HL-60 (cell line): Measurements from ENCODE around the gene XPNPEP1.

ENCODE experiments used
- DNase-seq, 2 experiments: peaks; one replicate each; pipeline ENCODE4 v3.0.0-alpha.2; 2010 to 2020; ENCODE audit warnings: low read depth in 1 of 2, low spot score in 1 of 2
- H3K27ac ChIP-seq: fragments of 250-450 bp; sonication (Bioruptor Pico); replicated peaks from 2 replicates; pipeline ENCODE4 v1.5.1; 2020; ENCODE audit warnings: mild to moderate bottlenecking, moderate library complexity
- H3K27me3 ChIP-seq: fragments of 250-450 bp; sonication (Bioruptor Pico); 2 replicates; pipeline ENCODE4 v1.5.1; 2021; ENCODE audit warnings: mild to moderate bottlenecking, moderate library complexity; ENCODE audit not compliant: insufficient read depth, poor library complexity, severe bottlenecking
- H3K4me3 ChIP-seq: replicated peaks from 2 replicates; pipeline ENCODE4 v1.5.1; 2011; ENCODE audit warnings: mild to moderate bottlenecking, control low read depth, low read length; ENCODE audit not compliant: insufficient read depth
- CTCF ChIP-seq: IDR thresholded peaks from one replicate; pipeline ENCODE4 v1.5.1; 2011; ENCODE audit warnings: low read length, control low read depth, inconsistent platforms; ENCODE audit not compliant: insufficient read depth
- GABPA ChIP-seq: IDR thresholded peaks from 2 replicates; pipeline ENCODE4 v1.6.1; 2012; ENCODE audit warnings: low read depth
- POLR2AphosphoS5 ChIP-seq: IDR thresholded peaks from 2 replicates; pipeline ENCODE4 v1.6.1; 2012; ENCODE audit warnings: low read depth
- REST ChIP-seq: IDR thresholded peaks from 2 replicates; pipeline ENCODE4 v1.6.1; 2012; ENCODE audit warnings: low read depth; ENCODE audit not compliant: insufficient replicate concordance
- SPI1 ChIP-seq: IDR thresholded peaks from 2 replicates; pipeline ENCODE4 v1.6.1; 2012; ENCODE audit warnings: low read depth, mild to moderate bottlenecking, borderline replicate concordance

Gene XPNPEP1

GRCh38 chr10:109915566-109915965, 7.7 kb downstream of the XPNPEP1 start:
- no peak for DNase-seq
- Histone ChIP-seq H3K27ac (peak overlapping the region; percentile 77), H3K27me3 (no peaks in the 10 kb centered on the region), H3K4me3 (no peak overlapping the region)
- no peak for TF ChIP-seq SPI1
- TF ChIP-seq CTCF: no peak

GRCh38 chr10:109914966-109915365, 8.3 kb downstream of the XPNPEP1 start:
- peak overlapping the region; percentile 77 for H3K27ac ChIP-seq
- peak; percentile 80 to 86 for DNase-seq
- H3K27me3 ChIP-seq: no peaks in the 10 kb centered on the region
- H3K4me3 ChIP-seq: no peak overlapping the region
- no peak; the same call in 1 of the 2 replicates for TF ChIP-seq POLR2AphosphoS5
- TF ChIP-seq GABPA: no peak
- no peak for TF ChIP-seq REST
- TF ChIP-seq SPI1: peak; percentile 37; the same call in 1 of the 2 replicates
- no peak for TF ChIP-seq CTCF

- no peaks in the 10 kb centered on the region for H3K27me3 ChIP-seq
- DNase-seq: no peak
- no peak overlapping the region for H3K4me3 ChIP-seq
- no peak for TF ChIP-seq POLR2AphosphoS5
- no peak for TF ChIP-seq GABPA
- TF ChIP-seq CTCF: no peak
- TF ChIP-seq REST: no peak
- TF ChIP-seq SPI1: no peak
- H3K27ac ChIP-seq: 0 out of 2 replicates have a peak overlapping the region, but pooled peaks have one; percentile 4
Observed at GRCh38 chr10:109913306-109913892, 9.9 kb downstream of the XPNPEP1 start.
